Measurements from ENCODE around the gene IZUMO2. TPM values are rescaled to one million over a fixed set of nuclear protein-coding genes. Genes with fewer than 3 reads are reported as not detected.

The IZUMO2 gene
- total RNA-seq, 1 experiment from 2014 or later: not detected

DNA sequence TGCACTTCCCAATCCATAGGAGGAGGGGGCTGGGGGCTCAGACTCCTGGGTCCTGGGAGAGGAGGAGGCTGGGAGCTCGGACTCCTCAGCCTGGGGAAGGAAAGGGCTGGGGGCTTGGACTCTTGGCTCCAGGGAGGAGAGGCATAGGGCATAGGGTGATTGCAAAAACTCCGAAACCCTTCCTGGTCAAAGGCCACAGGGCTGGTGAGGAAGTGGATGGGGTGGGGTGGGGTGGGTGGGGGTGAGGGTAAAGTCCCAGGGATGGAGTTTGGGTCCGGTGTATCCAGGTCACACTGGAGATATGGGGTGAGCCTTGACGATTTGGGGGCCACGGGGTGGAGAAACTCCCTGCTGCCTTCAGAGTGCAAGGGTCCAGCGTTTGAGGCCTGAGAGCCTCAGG is 43.1 kb upstream of the IZUMO2 start:
- intact Hi-C loops (cut with micrococcal nuclease): no loop called here
- Mint-ChIP-seq H3K4me3 (ENCODE audit: unreplicated experiment) (no peak overlapping the region), H3K27me3 (ENCODE audit: insufficient read depth, unreplicated experiment) (no peaks in the 10 kb centered on the region), H3K36me3 (ENCODE audit: insufficient read depth, unreplicated experiment) (no peaks in the 10 kb centered on the region), H3K27ac (ENCODE audit: low read depth, unreplicated experiment) (no peak overlapping the region), H3K4me1 (ENCODE audit: insufficient read depth, unreplicated experiment) (no peaks in the 10 kb centered on the region), H3K9me3 (ENCODE audit: unreplicated experiment) (peaks cover 29% of the 10 kb centered on the region)
- DNase-seq (ENCODE audit: unreplicated experiment): no peak
- TF ChIP-seq, protein P1, sequence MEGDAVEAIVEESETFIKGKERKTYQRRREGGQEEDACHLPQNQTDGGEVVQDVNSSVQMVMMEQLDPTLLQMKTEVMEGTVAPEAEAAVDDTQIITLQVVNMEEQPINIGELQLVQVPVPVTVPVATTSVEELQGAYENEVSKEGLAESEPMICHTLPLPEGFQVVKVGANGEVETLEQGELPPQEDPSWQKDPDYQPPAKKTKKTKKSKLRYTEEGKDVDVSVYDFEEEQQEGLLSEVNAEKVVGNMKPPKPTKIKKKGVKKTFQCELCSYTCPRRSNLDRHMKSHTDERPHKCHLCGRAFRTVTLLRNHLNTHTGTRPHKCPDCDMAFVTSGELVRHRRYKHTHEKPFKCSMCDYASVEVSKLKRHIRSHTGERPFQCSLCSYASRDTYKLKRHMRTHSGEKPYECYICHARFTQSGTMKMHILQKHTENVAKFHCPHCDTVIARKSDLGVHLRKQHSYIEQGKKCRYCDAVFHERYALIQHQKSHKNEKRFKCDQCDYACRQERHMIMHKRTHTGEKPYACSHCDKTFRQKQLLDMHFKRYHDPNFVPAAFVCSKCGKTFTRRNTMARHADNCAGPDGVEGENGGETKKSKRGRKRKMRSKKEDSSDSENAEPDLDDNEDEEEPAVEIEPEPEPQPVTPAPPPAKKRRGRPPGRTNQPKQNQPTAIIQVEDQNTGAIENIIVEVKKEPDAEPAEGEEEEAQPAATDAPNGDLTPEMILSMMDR (IDR thresholded peaks at IDR 0.05; ENCODE audit: unreplicated experiment): no peak
- ChIA-PET POLR2A (interaction anchor here (0.6 kb wide), 1 partner anchor 13 kb away, joined by 3 read pairs; no protein-coding TSS in a partner anchor), CTCF (no interaction called here)
- no TSS peak for BruUV-seq (replicated peaks)

- H3K27me3 Mint-ChIP-seq (ENCODE audit: insufficient read depth, unreplicated experiment): no peaks in the 10 kb centered on the region
- no peaks in the 10 kb centered on the region for H3K4me1 Mint-ChIP-seq (ENCODE audit: insufficient read depth, unreplicated experiment)
- no TSS peak for BruUV-seq (replicated peaks)
- no peak overlapping the region for H3K27ac Mint-ChIP-seq (ENCODE audit: low read depth, unreplicated experiment)
- TF ChIP-seq, protein P1 (IDR thresholded peaks at IDR 0.05; ENCODE audit: unreplicated experiment): no peak
- H3K9me3 Mint-ChIP-seq (ENCODE audit: unreplicated experiment): peaks cover 29% of the 10 kb centered on the region
- CTCF ChIA-PET: no interaction called here
- no peaks in the 10 kb centered on the region for H3K36me3 Mint-ChIP-seq (ENCODE audit: insufficient read depth, unreplicated experiment)
- no peak overlapping the region for H3K4me3 Mint-ChIP-seq (ENCODE audit: unreplicated experiment)
- DNase-seq (ENCODE audit: unreplicated experiment): no peak
- intact Hi-C loops (cut with micrococcal nuclease): no loop called here
- POLR2A ChIA-PET: no interaction called here
Observed at GRCh38 chr19:50205681-50206138, 42.6 kb upstream of the IZUMO2 start.

DNA sequence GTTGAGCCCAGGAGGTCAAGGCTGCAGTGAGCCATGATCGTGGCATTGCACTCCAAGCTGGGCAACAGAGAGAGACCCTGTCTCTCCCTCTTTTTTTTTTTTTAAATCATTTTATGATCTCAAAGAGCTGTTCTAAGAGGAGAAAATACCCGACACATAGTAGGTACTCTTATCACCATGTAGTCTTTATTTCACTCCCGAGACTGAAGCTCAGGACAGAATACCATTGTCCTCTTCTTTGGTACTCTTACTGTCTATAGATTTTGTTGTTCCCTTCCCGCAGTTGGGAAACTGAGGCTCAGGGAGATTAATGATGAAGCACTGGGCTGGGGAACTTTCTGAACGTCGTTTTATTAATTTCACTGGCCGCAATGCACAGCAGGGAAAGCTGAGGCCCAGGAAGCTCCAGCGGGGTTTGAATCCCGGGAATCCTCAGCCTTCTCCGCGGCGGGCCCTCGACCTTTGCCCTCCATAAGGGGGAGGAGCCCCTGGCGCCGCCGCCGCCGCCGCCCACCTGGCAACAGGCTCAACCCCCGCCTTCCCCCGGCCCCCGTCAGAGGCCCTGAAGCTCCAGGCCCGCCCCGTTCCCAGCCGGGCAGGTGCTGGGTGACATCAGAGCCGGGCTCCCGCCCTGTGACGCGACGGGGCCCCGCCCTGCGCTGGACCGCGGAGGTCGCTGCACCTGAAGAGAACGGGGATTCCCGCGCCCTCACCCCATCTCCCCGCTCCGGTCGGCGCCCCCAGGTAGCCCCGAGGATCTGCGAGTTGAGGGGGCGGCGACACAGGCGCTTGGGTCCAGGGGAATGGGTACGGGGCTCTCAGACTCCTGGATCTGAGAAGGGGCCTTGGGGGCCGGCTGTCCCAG is 42.0 kb upstream of the IZUMO2 start:
- Mint-ChIP-seq H3K27me3 (ENCODE audit: insufficient read depth, unreplicated experiment) (no peaks in the 10 kb centered on the region), H3K9me3 (ENCODE audit: unreplicated experiment) (peaks cover 29% of the 10 kb centered on the region), H3K4me3 (ENCODE audit: unreplicated experiment) (no peak overlapping the region), H3K36me3 (ENCODE audit: insufficient read depth, unreplicated experiment) (no peaks in the 10 kb centered on the region), H3K4me1 (ENCODE audit: insufficient read depth, unreplicated experiment) (no peaks in the 10 kb centered on the region), H3K27ac (ENCODE audit: low read depth, unreplicated experiment) (no peak overlapping the region)
- BruUV-seq (replicated peaks): no TSS peak
- TF ChIP-seq, protein P1 (IDR thresholded peaks at IDR 0.05; ENCODE audit: unreplicated experiment): no peak
- intact Hi-C loops (cut with micrococcal nuclease): no loop called here
- POLR2A ChIA-PET: no interaction called here
- DNase-seq (ENCODE audit: unreplicated experiment): no peak
- CTCF ChIA-PET: no interaction called here

DNA sequence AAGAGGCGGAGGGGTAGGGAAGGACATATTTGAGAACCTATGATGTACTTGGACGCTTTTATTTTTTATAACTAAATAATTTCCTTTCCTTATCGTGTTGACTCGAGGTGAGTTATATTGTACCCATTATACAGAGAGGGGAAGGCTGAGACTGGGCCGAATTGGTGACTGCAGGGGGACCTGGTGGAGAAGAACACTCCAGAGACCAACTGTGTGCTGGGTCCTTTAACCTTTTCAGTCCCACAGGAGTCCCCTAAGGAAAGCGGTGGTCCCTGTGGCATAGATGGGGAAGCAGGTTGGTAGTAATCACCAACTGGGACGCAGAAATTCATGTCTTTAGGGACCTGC is 41.0 kb upstream of the IZUMO2 start:
- ChIA-PET CTCF (no interaction called here), POLR2A (no interaction called here)
- Mint-ChIP-seq H3K4me3 (ENCODE audit: unreplicated experiment) (no peak overlapping the region), H3K4me1 (ENCODE audit: insufficient read depth, unreplicated experiment) (no peaks in the 10 kb centered on the region), H3K27me3 (ENCODE audit: insufficient read depth, unreplicated experiment) (no peaks in the 10 kb centered on the region), H3K27ac (ENCODE audit: low read depth, unreplicated experiment) (no peak overlapping the region), H3K36me3 (ENCODE audit: insufficient read depth, unreplicated experiment) (no peaks in the 10 kb centered on the region), H3K9me3 (ENCODE audit: unreplicated experiment) (peaks cover 33% of the 10 kb centered on the region)
- no TSS peak for BruUV-seq (replicated peaks)
- DNase-seq (ENCODE audit: unreplicated experiment): no peak
- TF ChIP-seq, protein P1 (IDR thresholded peaks at IDR 0.05; ENCODE audit: unreplicated experiment): no peak
- intact Hi-C loops (cut with micrococcal nuclease): no loop called here
